ENCODE measurements around the gene MRPL43. TPM values are rescaled to one million over a fixed set of nuclear protein-coding genes. Genes with fewer than 3 reads are reported as not detected.
"Not testable (repeated sequence)": the region's sequence is repeated elsewhere in the genome, so short reads cannot be mapped to it uniquely, and the experiment has no call there.

Gene MRPL43
- total RNA-seq, 1 experiment from 2014 or later, result 91.3 TPM

GRCh38 chr10:101035916-101036702, 48.8 kb upstream of the MRPL43 start:
- Mint-ChIP-seq H3K4me3 (no peak overlapping the region), H3K9me3 (no peaks in the 10 kb centered on the region), H3K36me3 (no peaks in the 10 kb centered on the region), H3K27ac (no peak overlapping the region), H3K4me1 (peaks cover 14% of the 10 kb centered on the region), H3K27me3 (ENCODE audit: low read depth) (peaks cover 60% of the 10 kb centered on the region)
- ChIA-PET POLR2A (no interaction called here), CTCF (interaction anchor here (1.2 to 9.7 kb wide), 5 partner anchors 14 to 39 kb away, joined by 3 to 143 read pairs (median 8); no protein-coding TSS in a partner anchor)
- TF ChIP-seq AFF4 (CRISPR knock-in tag; IDR thresholded peaks at IDR 0.05; ENCODE audit: borderline replicate concordance) (no peak), ZSCAN18 (CRISPR knock-in tag; IDR thresholded peaks at IDR 0.05) (no peak), PREB (CRISPR knock-in tag; IDR thresholded peaks at IDR 0.05; ENCODE audit: borderline replicate concordance) (no peak), ZNF396 (CRISPR knock-in tag; IDR thresholded peaks at IDR 0.05; ENCODE audit: borderline replicate concordance) (no peak), ZBTB21 (CRISPR knock-in tag; IDR thresholded peaks at IDR 0.05; ENCODE audit: borderline replicate concordance) (no peak), HMGA2 (CRISPR knock-in tag; IDR thresholded peaks at IDR 0.05) (no peak), ESRRA (CRISPR knock-in tag; IDR thresholded peaks at IDR 0.05; ENCODE audit: borderline replicate concordance) (no peak), STAT6 (CRISPR knock-in tag; conservative IDR thresholded peaks at IDR 0.05; ENCODE audit: low read depth) (no peak), SOX15 (CRISPR knock-in tag; IDR thresholded peaks at IDR 0.05) (no peak), MYBL2 (CRISPR knock-in tag; IDR thresholded peaks at IDR 0.05) (no peak), USF1 (CRISPR knock-in tag; IDR thresholded peaks at IDR 0.05) (no peak)
- DNase-seq (ENCODE audit: low spot score) (no peak), ATAC-seq (no peak)

GRCh38 chr10:101035314-101035713, 48.0 kb upstream of the MRPL43 start:
- TF ChIP-seq ZNF317 (CRISPR knock-in tag; IDR thresholded peaks at IDR 0.05; ENCODE audit: borderline replicate concordance, low read depth) (no peak), GTF2I (CRISPR knock-in tag; conservative IDR thresholded peaks at IDR 0.05) (no peak), CREM (CRISPR knock-in tag; IDR thresholded peaks at IDR 0.05) (no peak), NR3C1 (CRISPR knock-in tag; conservative IDR thresholded peaks at IDR 0.05; ENCODE audit: low read depth) (no peak), JUN (CRISPR knock-in tag; IDR thresholded peaks at IDR 0.05) (no peak), ZNF396 (CRISPR knock-in tag; IDR thresholded peaks at IDR 0.05; ENCODE audit: borderline replicate concordance) (no peak), ZNF121 (CRISPR knock-in tag; IDR thresholded peaks at IDR 0.05) (no peak)
- Mint-ChIP-seq H3K4me3 (no peak overlapping the region), H3K9me3 (no peaks in the 10 kb centered on the region), H3K36me3 (no peaks in the 10 kb centered on the region), H3K27me3 (ENCODE audit: low read depth) (peaks cover 61% of the 10 kb centered on the region), H3K27ac (no peak overlapping the region), H3K4me1 (peaks cover 14% of the 10 kb centered on the region)
- ChIA-PET POLR2A (interaction anchor here (0.6 kb wide), 1 partner anchor 210 kb away, joined by 7 read pairs; no protein-coding TSS in a partner anchor), CTCF (interaction anchor here (0.7 to 9.7 kb wide), 6 partner anchors 15 to 38 kb away, joined by 3 to 143 read pairs (median 6); no protein-coding TSS in a partner anchor)
- ATAC-seq (no peak), DNase-seq (ENCODE audit: low spot score) (no peak)

- H3K27me3 Mint-ChIP-seq (ENCODE audit: low read depth), result peaks cover 65% of the 10 kb centered on the region
- H3K4me3 Mint-ChIP-seq; POLR2A ChIA-PET; H3K9me3 Mint-ChIP-seq; DNase-seq (ENCODE audit: low spot score); H3K27ac Mint-ChIP-seq; H3K36me3 Mint-ChIP-seq; ATAC-seq: not testable (repeated sequence)
- CTCF ChIA-PET, result interaction anchor here (0.6 to 9.7 kb wide), 6 partner anchors 16 to 432 kb away, joined by 3 to 143 read pairs (median 4); no protein-coding TSS in a partner anchor
- peaks cover 22% of the 10 kb centered on the region for H3K4me1 Mint-ChIP-seq
These were observed 47.1 kb upstream of the MRPL43 start for GRCh38 chr10:101034404-101034803.
